GM18508 (cell line): Measurements from ENCODE around the gene FAM47E.
"Not testable (repeated sequence)": the region's sequence is repeated elsewhere in the genome, so short reads cannot be mapped to it uniquely, and the experiment has no call there.

Source experiments
- ATAC-seq: cut with Tn5 transposase; IDR thresholded peaks from one replicate; pipeline ENCODE4 v1.9.1; 2021; ENCODE audit warnings: moderate number of reproducible peaks; ENCODE audit not compliant: insufficient read depth, unreplicated experiment

FAM47E gene

GRCh38 chr4:76219299-76220055, 32.0 kb upstream of the FAM47E start:
- no peak for ATAC-seq

- no peak for ATAC-seq
Observed at GRCh38 chr4:76224171-76224570, 27.4 kb upstream of the FAM47E start.

GRCh38 chr4:76226418-76226817, 25.1 kb upstream of the FAM47E start:
- no peak for ATAC-seq

- ATAC-seq, result no peak
Observed at GRCh38 chr4:76232681-76233080, 18.8 kb upstream of the FAM47E start.

- no peak for ATAC-seq
Observed at GRCh38 chr4:76233083-76233482, 18.4 kb upstream of the FAM47E start.

GRCh38 chr4:76233529-76233928, 18.0 kb upstream of the FAM47E start:
- ATAC-seq, result no peak

GRCh38 chr4:76233967-76234678, 17.4 kb upstream of the FAM47E start:
- ATAC-seq, result no peak

GRCh38 chr4:76234679-76235044, 16.9 kb upstream of the FAM47E start:
- ATAC-seq, result no peak

- ATAC-seq, result no peak
Observed at GRCh38 chr4:76235407-76235806, 16.1 kb upstream of the FAM47E start.

- ATAC-seq, result no peak
Observed at GRCh38 chr4:76235915-76236314, 15.6 kb upstream of the FAM47E start.

GRCh38 chr4:76238236-76238635, 13.3 kb upstream of the FAM47E start:
- ATAC-seq, result no peak

GRCh38 chr4:76238701-76239100, 12.8 kb upstream of the FAM47E start:
- no peak for ATAC-seq

- no peak for ATAC-seq
Observed at GRCh38 chr4:76240236-76240635, 11.3 kb upstream of the FAM47E start.

GRCh38 chr4:76243877-76244276, 7.6 kb upstream of the FAM47E start:
- not testable (repeated sequence) for ATAC-seq

GRCh38 chr4:76246025-76246424, 5.5 kb upstream of the FAM47E start:
- ATAC-seq, result no peak

GRCh38 chr4:76246852-76247251, 4.7 kb upstream of the FAM47E start:
- no peak for ATAC-seq

- no peak for ATAC-seq
Observed at GRCh38 chr4:76250962-76251361, 559 bp upstream of the FAM47E start.

- no peak for ATAC-seq
Observed at GRCh38 chr4:76252271-76252653, 741 bp downstream of the FAM47E start.

GRCh38 chr4:76253511-76253910, 2.0 kb downstream of the FAM47E start:
- no peak for ATAC-seq

- no peak for ATAC-seq
Observed at GRCh38 chr4:76256032-76256431, 4.5 kb downstream of the FAM47E start.

- no peak for ATAC-seq
Observed at GRCh38 chr4:76256968-76257367, 5.4 kb downstream of the FAM47E start.

- no peak for ATAC-seq
Observed at GRCh38 chr4:76257824-76258223, 6.3 kb downstream of the FAM47E start.
